DMS 273 treated with DMSO at 0.1 percent for 48 hours (cell line): ENCODE measurements around the gene SLC35G2.
"Not testable (repeated sequence)": the region's sequence is repeated elsewhere in the genome, so short reads cannot be mapped to it uniquely, and the experiment has no call there.

ENCODE experiments used
- DNase-seq: peaks from one replicate; lab custom pipeline; 2025; lab: John Stamatoyannopoulos, UW

The SLC35G2 gene

DNA sequence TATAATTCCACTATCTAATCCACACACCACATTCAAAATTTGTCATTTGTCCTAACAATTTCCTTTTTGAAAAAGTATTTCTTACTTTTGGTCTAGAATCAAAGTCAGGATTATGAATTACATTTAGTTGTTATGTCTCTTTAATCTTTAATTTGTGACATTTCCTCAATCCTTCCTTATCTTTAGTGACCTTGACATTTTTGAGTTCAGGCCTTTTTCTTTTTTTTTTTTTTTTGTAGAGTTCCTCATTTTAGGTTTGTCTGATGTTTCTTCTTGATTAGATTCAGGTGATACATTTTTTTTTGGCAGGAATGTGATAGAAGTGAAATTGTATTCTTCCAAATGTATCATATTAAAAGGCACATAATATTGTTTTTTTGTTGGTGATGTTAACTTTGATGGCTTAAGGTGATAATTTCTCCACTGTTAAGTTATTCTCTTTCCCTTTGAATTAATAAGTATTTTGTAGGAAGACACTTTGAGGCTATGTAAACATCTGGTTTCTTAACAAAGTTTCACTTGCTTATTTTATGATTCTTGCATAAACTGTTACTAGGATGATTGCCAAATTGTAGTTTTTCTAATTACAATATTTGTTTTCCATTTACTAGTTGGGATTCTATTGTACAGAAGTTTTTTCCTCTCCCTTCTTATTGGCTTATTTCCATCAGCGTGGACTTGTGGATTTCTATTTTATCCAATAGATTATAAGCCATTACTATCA, 16.3 kb downstream of the SLC35G2 start:
- no peak for DNase-seq

DNA sequence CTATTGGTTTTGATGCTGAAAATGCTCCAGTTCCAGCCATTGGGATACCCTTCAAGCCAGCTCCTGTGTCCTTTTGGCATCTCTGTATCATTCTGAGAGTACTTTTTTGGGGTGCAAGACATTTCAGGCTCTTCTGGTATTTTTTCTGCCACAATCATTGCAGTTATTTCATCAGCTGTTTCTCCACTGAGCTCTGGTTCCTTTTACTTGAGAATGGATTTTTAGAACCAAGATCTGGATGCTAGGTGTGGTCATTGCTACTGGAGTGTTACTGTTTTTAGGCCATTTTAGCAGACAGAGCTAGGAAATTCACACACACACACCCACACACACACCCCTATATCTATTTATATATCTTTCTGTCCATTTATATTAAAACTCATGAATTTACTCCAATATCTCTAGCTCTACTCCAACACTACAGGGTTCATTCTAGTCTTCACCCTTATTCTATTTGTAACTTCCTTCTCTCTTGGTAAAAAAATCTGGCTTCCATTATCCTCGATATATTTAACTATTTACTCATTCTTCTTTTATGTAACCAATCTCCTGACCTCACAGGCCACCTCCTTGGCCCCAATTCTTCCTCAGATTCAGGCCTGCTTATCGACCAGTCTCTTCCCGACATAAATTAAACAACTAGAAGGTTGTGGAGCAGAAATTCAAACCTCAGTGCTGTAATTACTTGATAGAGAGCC, 17.0 kb downstream of the SLC35G2 start:
- DNase-seq: no peak

- DNase-seq: peak; percentile 97
Measured at GRCh38 chr3:136836511-136837156, 17.7 kb downstream of the SLC35G2 start.

- DNase-seq: no peak
Measured at GRCh38 chr3:136838641-136839555, 20.0 kb downstream of the SLC35G2 start.

DNA sequence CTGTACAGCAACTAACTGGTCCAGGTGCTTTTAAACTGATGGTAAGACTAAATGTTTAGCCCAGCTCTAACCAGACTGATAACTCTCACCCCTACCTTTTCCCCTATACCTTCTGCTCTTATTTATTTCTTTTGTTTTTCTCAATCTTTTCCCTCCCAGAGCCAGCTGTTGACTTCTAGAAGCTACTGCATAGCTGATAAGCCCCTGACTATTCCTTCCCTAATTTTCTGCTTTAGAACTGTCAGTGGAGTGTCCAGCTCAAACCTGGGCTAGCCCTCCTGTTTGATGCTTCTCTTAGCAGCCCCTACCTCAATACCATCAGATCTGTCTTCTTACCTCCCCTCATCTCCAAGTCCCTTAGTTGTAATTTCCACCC, 20.6 kb downstream of the SLC35G2 start:
- no peak for DNase-seq

- DNase-seq: no peak
Measured at GRCh38 chr3:136840252-136840651, 21.3 kb downstream of the SLC35G2 start.

- DNase-seq: no peak
Measured at GRCh38 chr3:136842294-136842693, 23.4 kb downstream of the SLC35G2 start.

- no peak for DNase-seq
Measured at GRCh38 chr3:136844724-136845123, 25.8 kb downstream of the SLC35G2 start.

- DNase-seq: no peak
Measured at GRCh38 chr3:136852180-136852579, 33.3 kb downstream of the SLC35G2 start.

GRCh38 chr3:136856665-136857064, 37.7 kb downstream of the SLC35G2 start:
- no peak for DNase-seq

GRCh38 chr3:136858381-136858780, 39.5 kb downstream of the SLC35G2 start:
- no peak for DNase-seq

DNA sequence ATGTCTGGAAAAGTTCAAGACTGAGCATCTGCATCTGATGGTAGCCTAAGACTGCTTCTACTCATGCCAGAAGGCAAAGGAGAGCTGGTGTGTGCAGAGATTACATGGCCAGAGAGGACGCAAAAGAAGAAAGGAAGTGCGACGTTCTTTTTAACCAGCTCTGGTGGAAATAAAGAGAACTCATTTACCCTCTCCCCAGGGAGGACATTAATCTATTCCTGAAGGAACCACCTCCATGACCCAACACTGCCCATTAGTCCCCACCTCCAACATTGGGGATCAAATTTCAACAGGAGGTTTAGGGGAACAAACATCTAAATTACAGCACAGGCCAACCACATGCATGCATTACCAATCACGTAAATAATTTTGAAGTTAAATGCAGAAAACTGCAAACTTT, 41.6 kb downstream of the SLC35G2 start:
- DNase-seq: peak; percentile 58

GRCh38 chr3:136861890-136862616, 43.1 kb downstream of the SLC35G2 start, which contains the start of gene NCK1:
Gene NCK1, plus strand, starts transcription at chr3:136862208. Its CDS starts 65,794 bp downstream, at chr3:136928002.
- DNase-seq: peak; percentile 98

DNA sequence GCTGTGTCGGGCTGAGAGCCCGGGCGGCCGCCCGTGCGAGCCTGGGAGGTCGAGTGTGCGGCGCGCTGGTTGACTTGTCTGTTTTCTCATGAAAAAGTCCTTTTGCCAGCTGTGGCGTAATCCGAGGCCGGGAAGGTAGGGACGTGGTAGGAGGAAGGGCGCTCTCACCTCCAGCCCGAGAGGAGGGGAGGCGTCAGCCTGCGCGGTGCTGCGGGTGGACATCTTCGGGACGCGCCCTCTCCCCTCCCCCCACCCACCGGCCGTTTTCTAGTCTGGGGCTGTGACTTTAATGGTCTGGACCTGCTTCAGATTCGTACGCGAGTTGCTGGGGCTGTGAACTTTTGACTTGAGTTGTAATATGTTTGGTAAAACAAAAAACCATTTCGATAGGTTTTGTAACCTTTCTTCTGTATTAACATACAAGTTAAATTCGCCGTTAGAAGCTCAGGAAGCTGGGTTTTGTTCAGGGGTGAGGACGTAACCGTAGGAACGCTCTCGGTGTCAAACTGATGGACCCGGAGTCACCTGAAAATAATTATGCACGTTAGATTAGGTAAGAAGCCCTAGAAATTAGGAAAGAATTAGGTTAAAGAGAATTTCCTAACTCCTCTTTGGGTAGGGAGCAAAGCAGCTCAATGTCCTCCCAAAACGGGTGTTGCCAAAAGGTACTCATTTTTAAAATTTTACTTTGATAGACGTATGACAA, 43.8 kb downstream of the SLC35G2 start:
- DNase-seq: peak; percentile 63

DNA sequence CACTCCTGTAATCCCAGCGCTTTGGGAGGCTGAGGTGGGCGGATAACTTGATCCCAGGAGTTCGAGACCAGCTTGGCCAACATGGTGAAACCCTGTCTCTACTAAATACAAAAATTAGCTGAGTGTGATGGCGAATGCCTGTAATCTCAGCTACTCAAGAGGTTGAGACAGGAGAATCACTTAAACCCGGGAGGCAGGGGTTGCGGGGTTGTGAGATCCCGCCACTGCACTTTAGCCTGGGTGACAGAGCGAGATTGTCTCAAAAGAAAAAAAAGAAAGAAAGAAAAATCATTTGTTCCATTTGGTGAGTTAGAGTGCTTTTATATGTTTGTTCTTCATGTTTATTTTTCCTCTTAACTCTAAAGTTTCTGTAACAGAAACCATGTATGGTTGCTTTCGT, 50.4 kb downstream of the SLC35G2 start:
- DNase-seq: no peak

GRCh38 chr3:136872258-136872657, 53.3 kb downstream of the SLC35G2 start:
- DNase-seq: not testable (repeated sequence)

DNA sequence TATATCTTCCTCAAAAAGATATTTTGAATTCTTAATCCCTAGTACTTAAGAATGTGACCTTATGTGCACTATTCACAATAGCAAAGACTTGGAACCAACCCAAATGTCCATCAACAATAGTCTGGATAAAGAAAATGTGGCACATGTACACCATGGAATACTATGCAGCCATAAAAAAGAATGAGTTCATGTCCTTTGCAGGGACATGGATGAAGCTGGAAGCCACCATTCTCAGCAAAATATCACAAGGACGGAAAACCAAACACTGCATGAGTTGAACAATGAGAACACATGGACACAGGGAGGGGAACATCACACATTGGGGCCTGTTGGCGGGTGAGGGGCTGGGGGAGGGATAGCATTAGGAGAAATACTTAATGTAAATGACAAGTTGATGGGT, 60.6 kb downstream of the SLC35G2 start:
- not testable (repeated sequence) for DNase-seq

DNA sequence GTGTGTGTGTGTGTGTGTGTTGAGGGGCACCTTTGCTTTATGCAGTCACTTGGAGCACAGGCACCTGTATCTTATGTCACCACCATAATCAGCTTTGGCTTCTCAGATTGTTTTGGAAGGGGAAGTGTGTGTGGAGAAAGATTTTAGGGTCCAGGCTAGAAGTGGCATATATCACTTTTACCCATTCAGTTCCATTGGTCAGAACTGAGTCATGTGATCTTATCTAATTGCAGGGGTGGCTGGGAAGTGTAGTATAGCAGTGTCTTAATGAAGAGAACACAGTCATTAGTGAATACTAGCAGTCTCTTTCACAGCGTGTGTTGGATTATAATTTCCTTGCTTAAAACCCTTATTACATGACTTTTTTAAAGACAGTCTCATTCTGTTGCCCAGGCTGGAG, 63.6 kb downstream of the SLC35G2 start:
- peak; percentile 44 for DNase-seq

- DNase-seq: peak; percentile 99
Measured at GRCh38 chr3:136883967-136884720, 65.2 kb downstream of the SLC35G2 start.
